HG02798 (cell line): ENCODE data around the gene SLC6A17.

Source experiments
- ATAC-seq: cut with Tn5 transposase; IDR thresholded peaks from one replicate; pipeline ENCODE4 v1.9.1; 2021; ENCODE audit warnings: mild to moderate bottlenecking; ENCODE audit not compliant: unreplicated experiment, poor library complexity

Gene SLC6A17

DNA sequence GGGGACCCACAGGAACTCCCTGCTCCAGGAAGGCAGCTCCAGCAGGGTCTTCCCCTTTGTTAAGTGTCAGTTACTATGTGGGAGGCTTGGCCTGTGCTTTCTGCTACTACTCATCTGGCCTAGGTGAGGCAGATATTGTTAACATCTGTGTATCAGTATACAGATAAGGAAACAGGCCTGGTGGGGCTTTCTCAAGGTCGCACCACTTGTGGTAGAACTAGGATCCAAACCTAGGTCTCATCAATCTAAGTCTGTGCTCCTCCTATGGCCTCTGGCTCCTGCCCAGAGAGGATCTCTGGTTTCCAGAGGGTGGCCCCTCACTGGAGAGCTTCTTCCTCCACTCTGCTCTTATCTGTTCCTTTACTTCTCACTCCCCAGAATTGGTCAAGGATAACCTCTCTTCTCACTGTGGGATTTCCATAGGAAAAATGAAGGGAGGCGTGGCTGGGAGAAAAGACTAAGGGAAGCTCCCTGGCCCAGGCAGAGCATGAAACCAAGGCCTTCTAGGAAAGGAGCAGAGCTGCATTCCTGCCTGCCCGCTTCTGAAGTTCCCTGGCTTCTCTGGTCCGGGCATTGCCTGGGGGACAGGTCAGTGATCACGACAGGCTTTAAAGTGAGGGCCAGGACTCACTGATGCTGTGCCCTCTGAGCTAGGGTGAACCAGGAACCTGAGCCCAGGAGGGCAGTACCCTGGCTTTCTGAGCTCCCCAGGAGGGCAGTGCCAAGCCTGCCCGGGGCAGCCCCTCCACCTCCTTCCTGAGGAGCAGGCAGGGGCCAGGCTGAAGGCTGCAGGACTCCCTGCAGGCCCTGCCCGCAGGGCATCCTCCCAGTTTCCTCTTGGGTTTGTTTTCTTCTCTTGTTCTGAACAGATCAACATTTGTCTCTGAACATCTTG, 65.6 kb downstream of the SLC6A17 start:
- no peak for ATAC-seq

- no peak for ATAC-seq
Measured at GRCh38 chr1:110216844-110217444, 66.7 kb downstream of the SLC6A17 start.

DNA sequence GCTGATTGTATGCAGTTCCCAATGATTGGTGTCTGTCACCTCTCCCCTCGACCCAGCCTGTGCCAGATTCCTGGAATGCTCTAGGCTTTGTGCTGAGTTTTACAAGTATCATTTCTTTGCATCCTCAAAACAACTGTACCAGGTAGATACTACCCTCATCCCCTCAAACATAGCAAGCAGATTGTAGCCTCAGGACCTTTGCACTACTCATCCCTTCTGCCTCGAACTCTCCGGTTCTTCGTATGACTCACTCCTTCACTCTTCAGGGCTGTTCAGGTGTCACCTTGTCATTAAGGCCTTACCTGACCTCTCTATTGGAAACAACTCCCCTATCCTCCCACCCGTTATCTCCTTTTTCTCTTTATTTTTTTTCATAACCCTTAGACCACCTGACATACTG, 67.8 kb downstream of the SLC6A17 start:
- ATAC-seq: no peak

DNA sequence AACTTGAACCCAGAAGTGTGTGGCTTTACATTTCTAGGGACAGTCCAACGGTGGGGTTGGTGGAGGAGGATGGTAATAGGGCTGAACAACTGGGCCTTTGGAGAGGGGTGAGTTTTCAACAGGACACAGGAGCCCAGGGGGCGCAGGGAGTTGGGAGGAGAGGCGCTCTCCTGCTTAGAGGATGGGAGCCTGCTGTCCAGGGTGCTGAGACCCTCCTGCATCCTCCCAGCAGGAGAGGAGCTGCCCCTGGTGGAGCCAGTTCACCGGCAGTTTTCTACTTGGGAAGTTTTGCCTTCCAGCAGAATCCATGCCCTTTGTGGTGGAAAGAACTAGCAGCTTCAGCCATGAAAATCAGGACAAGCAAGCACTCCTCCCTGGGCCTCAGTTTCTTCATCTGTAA, 68.4 kb downstream of the SLC6A17 start:
- no peak for ATAC-seq

DNA sequence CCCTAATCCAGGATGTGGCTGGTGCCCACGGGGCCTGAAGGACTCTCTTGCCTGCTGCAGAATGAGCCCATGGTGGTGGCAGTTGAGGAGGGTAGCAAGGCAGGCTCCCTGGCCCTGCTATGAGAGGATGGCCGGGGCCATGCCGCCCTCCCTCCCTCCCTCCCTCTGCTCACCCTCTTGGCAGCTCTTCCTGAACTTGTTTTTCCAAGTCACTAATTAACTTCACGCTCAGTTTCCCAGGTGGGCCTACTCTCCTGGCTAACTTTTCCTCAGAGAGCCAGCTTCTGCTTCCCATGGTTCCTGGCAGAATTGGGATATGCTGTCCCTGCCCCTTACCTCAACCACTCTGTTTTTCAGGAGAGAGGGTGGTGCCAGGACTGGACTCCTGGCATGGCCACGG, 70.0 kb downstream of the SLC6A17 start:
- no peak for ATAC-seq

GRCh38 chr1:110221119-110221518, 70.8 kb downstream of the SLC6A17 start:
- ATAC-seq: no peak

- no peak for ATAC-seq
Measured at GRCh38 chr1:110223127-110223526, 72.8 kb downstream of the SLC6A17 start.

DNA sequence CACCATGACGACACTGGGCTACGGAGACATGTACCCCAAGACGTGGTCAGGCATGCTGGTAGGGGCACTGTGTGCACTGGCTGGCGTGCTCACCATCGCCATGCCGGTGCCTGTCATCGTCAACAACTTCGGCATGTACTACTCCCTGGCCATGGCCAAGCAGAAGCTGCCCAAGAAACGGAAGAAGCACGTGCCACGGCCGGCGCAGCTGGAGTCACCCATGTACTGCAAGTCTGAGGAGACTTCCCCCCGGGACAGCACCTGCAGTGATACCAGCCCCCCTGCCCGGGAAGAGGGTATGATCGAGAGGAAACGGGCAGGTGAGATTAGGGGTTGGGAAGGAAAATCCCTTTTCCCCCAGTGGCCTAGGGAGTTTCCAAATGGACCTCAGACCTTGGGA, 73.3 kb downstream of the SLC6A17 start:
- ATAC-seq: no peak

DNA sequence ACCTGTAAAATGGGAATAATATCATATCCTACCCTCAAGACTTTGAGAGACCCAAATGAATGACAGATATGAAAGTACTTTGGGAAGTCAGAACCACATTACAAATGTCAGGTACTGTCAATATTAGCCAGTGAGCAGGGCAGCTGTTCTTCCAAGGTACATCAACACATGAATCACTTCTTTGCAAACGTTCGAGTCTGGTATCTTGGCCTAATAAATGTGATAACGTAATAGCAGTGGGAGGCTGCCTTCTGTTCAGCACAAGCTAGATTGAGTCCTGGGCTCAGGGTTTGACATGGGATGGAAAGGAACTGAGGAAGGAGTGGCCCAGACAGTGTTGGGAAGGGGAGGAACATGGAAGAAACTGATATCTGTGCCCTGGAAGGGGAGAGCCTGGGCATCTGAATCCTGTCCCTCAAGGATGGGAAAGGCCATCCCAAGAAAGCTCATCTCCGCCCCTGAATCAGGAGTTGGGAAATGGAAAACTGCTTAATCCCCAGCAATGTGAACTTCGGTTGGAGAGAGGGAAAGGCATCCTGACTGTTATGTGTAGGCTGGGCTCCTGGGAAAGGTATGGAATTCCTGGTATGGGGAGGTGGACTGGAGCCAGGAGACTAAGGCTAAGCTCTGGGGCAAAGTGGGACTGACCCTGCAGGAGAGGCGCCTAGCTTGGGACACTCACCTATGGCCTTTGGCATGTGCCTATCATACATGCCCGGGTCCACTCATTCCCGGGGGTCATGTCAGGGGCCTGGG, 74.1 kb downstream of the SLC6A17 start:
- no peak for ATAC-seq

- no peak for ATAC-seq
Measured at GRCh38 chr1:110225212-110225611, 74.9 kb downstream of the SLC6A17 start.

DNA sequence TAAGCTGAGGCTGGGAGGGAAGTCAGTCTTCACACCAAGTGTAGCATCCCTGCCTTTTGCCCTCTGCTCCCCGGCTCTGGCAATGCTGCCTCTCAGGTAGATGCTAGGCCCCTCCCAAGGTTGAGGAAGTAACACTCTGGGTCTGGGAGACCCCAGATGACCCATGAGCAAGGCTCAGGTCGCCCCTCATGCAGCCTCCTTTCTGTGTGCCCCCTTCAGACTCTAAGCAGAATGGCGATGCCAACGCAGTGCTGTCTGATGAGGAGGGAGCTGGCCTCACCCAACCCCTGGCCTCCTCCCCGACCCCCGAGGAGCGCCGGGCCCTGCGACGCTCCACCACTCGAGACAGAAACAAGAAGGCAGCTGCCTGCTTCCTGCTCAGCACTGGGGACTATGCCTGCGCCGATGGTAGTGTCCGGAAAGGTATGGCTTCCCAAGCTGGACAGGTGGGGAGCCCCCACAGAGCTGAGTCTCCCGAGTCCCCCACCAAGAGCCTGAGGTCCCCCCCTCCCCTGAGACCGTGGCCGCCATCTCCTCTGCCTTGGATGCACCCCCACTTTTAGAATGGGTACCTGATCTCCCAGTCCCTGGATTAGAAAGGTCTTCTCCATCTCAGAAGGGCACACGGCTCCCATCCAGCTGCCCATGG, 75.6 kb downstream of the SLC6A17 start:
- no peak for ATAC-seq

- no peak for ATAC-seq
Measured at GRCh38 chr1:110227774-110228173, 77.5 kb downstream of the SLC6A17 start.

DNA sequence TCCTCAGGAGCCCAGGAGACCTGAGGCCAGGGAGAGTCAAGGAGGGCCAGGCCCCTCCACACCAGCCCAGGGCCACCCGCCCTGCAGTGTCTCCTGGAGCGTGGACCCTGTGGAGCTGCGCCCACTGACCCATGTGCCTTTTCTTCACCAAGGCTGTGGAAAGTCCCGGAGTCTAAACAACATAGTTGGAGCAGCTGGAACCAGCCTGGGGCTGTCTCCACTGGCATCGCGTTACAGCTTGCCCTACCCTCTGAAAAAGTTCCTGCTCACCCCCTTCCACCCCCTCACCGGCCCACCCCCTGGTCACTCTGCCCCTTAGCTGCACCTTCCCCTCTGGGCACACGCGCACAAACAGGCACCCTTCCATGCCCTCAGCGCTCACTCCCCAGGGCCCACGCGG, 78.1 kb downstream of the SLC6A17 start:
- ATAC-seq: no peak

GRCh38 chr1:110228869-110229268, 78.6 kb downstream of the SLC6A17 start:
- no peak for ATAC-seq

DNA sequence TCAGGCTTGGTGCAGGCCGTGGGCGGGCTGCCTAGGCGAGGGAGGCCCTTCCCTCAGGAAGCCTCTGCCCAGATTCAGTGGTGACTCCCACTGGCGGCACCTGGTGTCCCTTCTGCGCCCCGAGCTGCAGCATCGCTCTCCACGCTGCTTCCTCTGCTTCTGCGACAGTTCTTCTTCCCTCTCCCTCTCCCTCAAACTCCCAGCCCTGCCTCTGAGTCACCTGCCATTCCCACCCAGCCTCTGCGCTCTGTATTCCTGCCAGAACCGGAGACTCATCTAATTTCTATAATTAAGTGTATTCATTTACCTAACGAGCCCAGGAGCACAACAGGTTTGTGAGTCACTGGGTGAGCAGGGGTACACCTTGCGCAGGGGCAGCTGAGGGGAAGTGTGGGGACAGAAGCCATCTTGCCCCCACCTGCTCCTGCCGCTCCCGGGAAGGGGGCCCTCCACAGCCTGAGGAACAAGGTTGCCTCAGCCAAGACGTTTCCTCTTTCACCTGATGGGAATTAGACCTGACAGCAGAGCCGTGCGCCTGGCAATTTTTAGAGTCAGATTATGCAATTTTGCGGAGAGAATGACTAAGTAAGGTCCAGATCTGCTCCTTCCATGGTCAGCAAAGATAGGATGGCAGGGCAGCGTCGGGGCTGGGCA, 79.2 kb downstream of the SLC6A17 start:
- ATAC-seq: no peak

- ATAC-seq: no peak
Measured at GRCh38 chr1:110230381-110231199, 80.3 kb downstream of the SLC6A17 start.

GRCh38 chr1:110233861-110234260, 83.6 kb downstream of the SLC6A17 start:
- no peak for ATAC-seq

- no peak for ATAC-seq
Measured at GRCh38 chr1:110234691-110235090, 84.4 kb downstream of the SLC6A17 start.

GRCh38 chr1:110235181-110235833, 85.0 kb downstream of the SLC6A17 start:
- no peak for ATAC-seq
